Stimulated activated CD8-positive, alpha-beta memory T cell treated with anti-CD3 and anti-CD28 coated beads, Interleukin-7, amount 100 ng/mL, for 24 hours (primary cell): ENCODE measurements around the gene LTBP2.

Source experiments
- DNase-seq: peaks from one replicate; pipeline ENCODE4 v3.0.0-alpha.2; 2020; ENCODE audit warnings: low read depth

The LTBP2 gene

DNA sequence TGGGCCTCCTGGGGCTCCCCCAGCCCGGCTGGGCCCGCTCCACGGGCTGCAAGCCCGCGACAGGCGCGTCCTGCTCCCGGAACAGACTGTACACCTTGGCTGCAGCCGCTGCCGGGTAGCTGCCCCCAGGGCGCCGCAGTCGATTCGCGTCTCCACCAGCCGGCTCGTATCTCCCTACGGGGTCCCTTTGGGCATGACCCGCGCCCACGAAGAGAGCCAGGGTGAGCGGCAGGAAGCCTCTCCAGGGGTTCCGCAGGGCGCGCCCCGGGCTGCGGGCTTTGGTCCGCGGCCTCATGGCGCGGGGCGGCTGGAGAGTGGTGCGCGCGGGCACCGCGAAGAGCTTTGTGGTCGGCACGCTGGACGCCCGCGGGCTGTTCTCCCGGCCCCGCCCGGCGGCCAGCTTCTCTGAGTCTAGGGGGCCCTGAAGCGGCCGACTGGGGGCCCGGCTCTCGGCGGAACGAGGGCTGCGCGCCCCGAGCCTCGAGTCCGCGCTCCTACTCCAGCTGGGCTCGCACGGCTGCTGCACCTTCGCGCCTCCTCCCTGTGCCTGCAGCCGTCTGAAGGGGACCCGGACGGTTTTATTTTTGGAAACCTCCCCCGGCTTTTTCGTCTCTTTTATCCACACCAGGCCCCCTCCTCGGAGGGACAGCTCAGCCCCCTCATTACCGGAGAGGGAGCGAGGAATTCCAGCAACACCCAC is at the start of gene LTBP2:
LTBP2 (minus strand) TSS at position 588 of the 700 bp plus-strand sequence; CDS start at position 295, 293 bp downstream.
- DNase-seq: no peak

DNA sequence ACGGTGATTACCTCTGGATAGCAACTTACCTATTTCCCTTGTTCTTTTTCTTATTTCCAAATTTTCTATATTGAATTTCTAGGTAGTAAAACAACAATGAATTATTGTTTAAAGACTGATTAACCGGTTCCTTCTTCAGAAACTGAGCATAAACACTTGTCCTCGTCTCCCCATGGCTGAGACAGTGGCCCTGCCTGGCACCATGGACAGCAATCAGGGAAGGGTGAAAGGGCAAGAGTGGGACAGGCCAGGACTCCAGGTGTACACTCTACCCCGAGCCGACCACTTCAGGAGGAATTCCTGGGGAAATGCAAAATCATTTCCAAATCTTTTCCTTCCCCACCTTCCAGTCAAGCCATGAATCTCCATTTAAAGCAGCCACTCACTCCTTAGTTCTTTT is 48.8 kb upstream of the LTBP2 start:
- DNase-seq: no peak

DNA sequence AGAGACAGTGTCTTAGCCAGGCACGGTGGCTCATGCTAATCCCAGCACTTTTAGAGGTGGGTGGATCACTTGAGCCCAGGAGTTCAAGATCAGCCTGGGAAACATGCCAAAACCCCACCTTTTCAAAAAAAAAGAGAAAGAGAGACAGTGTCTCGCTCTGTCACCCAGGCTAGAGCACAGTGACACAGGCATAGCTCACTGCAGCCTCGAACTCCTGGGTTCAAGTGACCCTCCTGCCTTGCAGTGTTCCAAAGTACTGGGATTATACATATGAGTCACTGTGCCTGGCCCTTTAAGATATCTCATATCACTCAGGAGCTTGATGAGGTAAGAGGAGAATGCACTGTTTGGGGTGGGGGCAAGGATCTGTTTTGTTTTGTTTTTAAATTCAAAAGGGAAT is 48.1 kb upstream of the LTBP2 start:
- DNase-seq: no peak

DNA sequence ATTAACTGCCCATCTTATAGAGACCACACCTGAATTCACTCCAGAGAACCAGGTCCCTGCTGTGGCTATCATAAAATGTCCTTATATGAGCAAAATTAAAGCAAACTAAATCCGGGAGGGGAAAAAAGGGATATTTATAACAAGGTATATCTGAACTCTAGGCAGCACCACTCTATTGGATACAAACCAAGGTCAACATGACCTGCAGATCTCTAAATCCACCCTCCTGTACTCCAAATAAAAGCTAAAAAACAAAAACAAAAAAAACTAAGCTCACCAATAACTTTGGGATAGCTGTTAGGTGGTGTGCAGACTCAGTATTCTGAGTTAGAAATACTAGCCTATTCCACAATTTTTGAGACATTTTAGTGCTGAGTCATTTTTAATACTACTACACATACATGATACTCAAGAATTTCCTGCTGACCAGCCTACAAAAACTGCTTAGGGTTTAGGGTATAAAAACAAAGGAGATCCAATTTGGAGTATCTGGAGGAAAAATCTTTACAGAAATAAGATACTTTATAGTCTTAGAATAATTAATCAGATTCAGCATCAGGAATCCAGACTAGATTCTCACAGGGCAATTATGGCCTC is 46.6 kb upstream of the LTBP2 start:
- DNase-seq: no peak

DNA sequence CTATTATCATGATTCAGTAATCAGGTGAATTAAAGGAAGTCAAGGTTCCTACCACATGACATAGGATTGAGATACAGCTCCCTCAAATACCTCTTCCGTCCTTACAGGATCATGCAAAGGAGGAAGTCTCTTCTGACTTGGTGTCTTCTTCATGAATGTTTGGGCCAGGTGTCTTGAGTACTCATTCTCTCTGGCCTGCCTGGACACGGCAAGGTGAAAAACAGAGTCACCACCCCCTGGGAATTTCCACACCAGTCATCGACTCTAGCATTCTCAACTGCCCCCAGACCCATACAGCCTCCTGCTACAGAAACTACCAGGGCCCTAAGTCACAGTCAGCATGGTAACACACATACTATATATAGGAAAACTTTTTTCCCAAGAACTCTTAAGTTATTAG is 44.9 kb upstream of the LTBP2 start:
- no peak for DNase-seq

GRCh38 chr14:74655599-74656395 is 43.8 kb upstream of the LTBP2 start:
- no peak for DNase-seq

GRCh38 chr14:74654931-74655330 is 42.9 kb upstream of the LTBP2 start:
- no peak for DNase-seq

DNA sequence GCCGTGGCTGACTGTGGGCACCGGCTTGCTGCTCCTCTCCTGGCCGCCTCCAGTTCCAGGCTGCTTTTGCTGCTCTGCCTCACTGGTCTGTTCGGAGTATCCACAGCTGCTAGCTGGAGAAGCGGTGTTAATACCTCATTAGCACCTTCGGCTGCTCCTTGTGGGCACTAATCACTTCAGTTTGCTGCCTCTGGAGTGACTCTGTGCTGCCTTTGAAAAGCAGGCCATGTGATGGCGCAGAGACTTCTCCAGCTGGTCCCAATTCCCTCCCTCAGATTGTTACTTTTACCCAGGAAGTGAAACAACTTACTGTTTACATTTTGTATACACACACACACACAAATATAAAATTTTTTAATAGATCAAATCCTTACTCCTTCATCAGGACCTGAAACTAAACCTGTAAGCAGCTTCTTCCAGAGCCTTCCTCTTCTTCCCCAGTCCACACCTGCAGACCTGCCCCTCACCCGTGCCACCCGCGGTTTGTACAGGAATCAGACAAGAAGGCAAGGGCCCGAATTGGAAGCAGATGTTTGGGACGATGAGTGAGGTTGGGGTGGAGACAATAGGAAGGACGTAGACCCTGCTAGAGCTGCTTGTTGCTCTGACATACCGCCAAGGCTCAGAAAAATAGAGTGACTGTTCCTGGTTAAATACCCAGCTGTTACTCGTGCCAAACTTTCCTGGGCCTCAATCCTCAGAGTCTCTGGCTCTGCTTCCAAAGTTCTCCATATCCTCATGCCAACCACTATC is 41.5 kb upstream of the LTBP2 start:
- no peak for DNase-seq

GRCh38 chr14:74652541-74652940 is 40.5 kb upstream of the LTBP2 start:
- DNase-seq: no peak

GRCh38 chr14:74650927-74651686 is 39.1 kb upstream of the LTBP2 start:
- no peak for DNase-seq

DNA sequence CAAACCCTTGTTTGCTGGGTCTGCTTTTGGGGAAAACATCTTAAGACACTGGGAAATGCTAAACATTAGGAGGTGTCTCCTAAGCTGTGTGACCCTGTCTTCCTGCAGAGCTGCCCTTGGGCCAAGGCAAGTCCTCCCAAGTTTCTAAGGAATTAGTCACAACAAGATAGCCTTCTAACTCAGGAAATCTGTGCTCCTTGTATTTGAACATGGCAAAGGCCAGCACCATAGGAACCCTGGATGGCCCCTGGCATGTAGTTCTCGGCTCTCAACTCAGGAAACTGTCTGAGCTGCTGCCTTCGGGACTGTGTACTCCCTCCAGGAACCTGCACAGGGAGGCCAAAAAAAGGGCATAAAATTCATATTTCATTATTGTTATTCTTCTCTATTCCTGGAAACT is 37.6 kb upstream of the LTBP2 start:
- DNase-seq: no peak

- DNase-seq: no peak
Measured at GRCh38 chr14:74649167-74649566, 37.1 kb upstream of the LTBP2 start.

GRCh38 chr14:74648601-74649000 is 36.6 kb upstream of the LTBP2 start:
- no peak for DNase-seq

GRCh38 chr14:74647678-74648461 is 35.8 kb upstream of the LTBP2 start:
- no peak for DNase-seq

- DNase-seq: no peak
Measured at GRCh38 chr14:74647061-74647677, 35.1 kb upstream of the LTBP2 start.

DNA sequence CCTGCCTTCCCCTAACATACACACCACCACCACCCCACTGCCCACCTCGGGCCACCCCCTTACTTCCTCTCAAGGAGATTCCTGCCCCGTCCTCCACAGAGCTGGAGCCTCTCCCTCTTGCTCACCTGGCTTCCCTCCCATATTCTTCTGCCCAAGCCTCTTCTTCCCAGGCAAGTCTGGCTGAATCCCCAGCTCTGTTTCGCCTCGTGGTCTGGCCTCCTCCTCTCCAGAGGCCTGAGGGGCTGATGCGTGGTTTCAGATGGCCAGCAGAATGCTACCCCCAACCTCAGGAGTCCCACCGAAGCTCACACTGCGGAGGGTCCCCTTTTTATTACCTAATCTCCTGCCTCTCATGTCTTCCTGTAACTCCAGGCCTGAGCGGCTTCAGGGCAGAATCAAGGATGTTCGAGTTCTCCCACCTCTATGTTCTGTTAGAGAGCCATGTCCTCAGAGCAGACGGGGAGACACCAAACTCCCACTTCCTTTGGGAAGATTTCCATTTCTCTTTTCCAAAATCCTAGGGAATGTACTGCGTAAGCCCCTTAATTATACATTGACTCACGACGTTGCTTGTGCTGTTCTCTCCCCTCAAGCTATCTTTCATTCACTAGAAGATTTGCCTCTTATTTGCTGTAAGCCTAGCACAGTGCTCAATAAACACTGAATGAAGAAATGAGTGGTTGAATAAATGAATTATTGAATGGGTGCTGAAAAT is 33.9 kb upstream of the LTBP2 start:
- DNase-seq: no peak

GRCh38 chr14:74645244-74645643 is 33.2 kb upstream of the LTBP2 start:
- no peak for DNase-seq

- DNase-seq: no peak
Measured at GRCh38 chr14:74641601-74642391, 29.8 kb upstream of the LTBP2 start.

GRCh38 chr14:74638966-74639365 is 26.9 kb upstream of the LTBP2 start:
- DNase-seq: no peak
